Stimulated activated CD8-positive, alpha-beta memory T cell treated with anti-CD3 and anti-CD28 coated beads, Interleukin-15, amount 100 ng/mL, for 4 hours (primary cell): Measurements from ENCODE around the gene FRAT1.
"Not testable (repeated sequence)": the region's sequence is repeated elsewhere in the genome, so short reads cannot be mapped to it uniquely, and the experiment has no call there.

Experiments used
- DNase-seq, 2 donors: peaks; one replicate each; pipeline ENCODE4 v3.0.0-alpha.2; 2020; ENCODE audit warnings: low read depth in 2 of 2

The FRAT1 gene, protein sequence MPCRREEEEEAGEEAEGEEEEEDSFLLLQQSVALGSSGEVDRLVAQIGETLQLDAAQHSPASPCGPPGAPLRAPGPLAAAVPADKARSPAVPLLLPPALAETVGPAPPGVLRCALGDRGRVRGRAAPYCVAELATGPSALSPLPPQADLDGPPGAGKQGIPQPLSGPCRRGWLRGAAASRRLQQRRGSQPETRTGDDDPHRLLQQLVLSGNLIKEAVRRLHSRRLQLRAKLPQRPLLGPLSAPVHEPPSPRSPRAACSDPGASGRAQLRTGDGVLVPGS

GRCh38 chr10:97318772-97319651 lies at the start of gene FRAT1:
Gene FRAT1 (plus strand): TSS chr10:97319271. CDS start chr10:97319454, 183 bp downstream.
- DNase-seq: peak; percentile 73 to 75

DNA sequence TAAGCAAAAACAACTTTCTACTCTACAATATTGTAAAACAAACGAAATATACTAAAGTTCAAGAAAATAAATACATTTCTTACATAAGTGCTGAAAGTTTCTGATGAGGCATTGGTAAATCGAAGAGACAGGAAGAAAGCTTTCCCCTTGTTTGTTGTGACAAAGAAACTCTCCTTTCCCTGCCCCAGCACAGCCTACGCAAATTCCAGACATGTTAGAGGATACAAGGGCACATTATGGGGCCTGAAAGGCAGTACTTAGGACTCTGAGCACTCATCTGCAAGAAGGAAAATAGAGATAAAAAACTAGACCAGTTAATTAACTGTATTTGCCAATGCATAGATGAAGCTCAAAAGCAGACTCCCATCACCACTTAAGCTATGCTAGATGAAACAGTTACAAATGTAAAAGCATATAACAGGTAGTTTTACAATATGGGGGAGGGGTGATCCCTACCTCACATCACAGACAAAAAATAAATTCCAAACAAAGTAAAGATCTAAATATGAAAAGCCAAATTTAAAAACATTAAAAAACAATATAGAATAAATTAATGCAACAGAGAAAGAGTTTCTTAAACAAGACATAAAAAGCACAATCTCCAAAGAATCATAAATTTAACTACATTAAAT lies 48.4 kb upstream of the FRAT1 start:
- DNase-seq: no peak

DNA sequence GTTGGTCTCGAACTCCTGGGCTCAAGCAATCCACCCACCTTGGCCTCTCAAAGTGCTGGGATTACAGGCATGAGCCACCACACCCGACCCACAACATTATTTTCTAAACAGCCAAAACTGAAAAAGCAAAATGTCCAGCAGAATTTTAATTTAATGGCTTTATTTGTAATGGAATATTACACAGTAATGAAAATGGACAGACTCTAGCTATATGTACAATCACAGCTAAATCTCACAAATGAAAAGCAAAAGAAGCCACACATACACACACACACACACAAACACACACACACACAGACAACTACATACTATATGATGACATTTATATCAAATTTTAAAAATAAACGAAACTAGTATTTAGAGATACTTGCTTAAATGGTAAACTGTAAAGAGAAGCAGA lies 45.4 kb upstream of the FRAT1 start:
- no peak for DNase-seq

DNA sequence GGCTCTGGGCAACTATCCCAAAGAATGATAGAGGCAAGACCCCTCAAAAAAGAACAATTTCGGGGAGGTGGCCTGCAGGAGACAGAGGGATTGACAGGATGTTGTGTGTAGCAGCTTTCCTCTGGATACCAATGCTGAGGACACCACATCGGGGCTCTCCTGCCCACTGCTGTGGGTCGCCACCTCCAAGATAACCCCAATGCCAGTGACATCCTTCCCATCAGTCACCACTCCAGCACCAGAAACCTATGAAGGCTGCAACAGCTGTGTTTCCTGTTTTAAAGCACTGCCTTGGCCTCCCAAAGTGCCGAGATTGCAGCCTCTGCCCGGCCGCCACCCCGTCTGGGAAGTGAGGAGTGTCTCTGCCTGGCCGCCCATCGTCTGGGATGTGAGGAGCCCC lies 44.2 kb upstream of the FRAT1 start:
- DNase-seq: no peak

GRCh38 chr10:97277551-97277950 lies 41.5 kb upstream of the FRAT1 start:
- no peak for DNase-seq

- no peak for DNase-seq
These were observed 40.5 kb upstream of the FRAT1 start for GRCh38 chr10:97278491-97278989.

DNA sequence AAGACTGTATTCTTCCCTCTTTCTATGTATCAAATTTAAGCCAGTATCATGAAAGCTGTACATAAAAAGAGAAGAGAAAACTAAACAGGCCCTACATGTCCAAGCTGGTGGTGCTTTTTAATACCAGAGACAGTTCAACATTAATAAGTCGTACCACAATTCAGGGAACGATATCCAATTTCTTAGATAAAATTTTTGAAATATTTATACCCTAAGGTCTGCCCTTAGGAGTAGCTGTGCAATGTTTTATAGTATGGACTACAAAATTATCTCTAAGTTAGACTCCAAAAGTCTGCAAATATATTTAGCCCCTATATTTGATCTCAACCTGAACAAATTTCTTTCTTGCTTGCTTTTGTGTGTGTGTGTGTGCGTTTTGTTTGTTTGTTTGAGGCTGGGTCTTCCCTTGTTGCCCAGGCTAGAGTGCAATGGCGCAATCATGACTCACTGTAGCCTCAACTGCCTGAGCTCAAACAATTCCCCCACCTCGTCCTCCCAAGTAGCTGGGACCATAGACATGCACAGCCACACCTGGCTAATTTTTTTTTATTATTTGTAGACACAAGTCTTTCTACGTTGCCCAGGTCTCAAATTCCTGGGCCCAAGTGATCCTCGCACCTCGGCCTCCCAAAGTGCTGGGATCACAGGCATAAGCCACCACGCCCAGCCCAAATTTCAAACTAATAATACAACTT lies 39.8 kb upstream of the FRAT1 start:
- DNase-seq: no peak

- DNase-seq: no peak
These were observed 38.3 kb upstream of the FRAT1 start for GRCh38 chr10:97280783-97281182.

GRCh38 chr10:97290076-97290475 lies 29.0 kb upstream of the FRAT1 start:
- DNase-seq: not testable (repeated sequence)

DNA sequence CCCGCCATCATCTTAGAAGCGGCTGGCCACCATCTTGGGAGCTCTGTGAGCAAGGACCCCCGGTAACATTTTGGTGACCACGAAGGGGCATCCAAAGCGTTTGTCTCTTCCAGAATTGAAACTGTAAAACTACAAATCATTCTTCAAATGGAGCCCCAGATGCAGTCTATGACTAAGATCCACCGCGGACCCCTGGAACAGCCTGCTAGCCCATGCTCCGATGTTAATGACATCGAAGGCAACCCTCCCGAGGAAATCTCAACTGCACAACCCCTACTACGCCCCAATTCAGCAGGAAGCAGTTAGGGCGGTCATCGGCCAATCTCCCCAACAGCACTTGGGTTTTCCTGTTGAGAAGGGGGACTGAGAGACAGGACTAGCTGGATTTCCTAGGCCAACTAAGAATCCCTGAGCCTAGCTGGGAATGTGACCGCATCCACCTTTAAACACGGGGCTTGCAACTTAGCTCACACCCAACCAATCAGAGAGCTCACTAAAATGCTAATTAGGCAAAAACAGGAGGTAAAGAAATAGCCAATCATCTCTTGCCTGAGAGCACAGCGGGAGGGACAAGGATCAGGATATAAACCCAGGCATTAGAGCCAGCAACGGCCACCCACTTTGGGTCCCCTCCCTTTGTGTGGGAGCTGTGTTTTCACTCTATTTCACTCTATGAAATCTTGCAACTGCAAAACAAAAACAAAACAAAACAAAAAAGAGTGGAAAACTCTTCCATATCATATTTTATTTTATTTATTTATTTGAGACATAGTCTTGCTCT lies 28.3 kb upstream of the FRAT1 start:
- DNase-seq: not testable (repeated sequence)

DNA sequence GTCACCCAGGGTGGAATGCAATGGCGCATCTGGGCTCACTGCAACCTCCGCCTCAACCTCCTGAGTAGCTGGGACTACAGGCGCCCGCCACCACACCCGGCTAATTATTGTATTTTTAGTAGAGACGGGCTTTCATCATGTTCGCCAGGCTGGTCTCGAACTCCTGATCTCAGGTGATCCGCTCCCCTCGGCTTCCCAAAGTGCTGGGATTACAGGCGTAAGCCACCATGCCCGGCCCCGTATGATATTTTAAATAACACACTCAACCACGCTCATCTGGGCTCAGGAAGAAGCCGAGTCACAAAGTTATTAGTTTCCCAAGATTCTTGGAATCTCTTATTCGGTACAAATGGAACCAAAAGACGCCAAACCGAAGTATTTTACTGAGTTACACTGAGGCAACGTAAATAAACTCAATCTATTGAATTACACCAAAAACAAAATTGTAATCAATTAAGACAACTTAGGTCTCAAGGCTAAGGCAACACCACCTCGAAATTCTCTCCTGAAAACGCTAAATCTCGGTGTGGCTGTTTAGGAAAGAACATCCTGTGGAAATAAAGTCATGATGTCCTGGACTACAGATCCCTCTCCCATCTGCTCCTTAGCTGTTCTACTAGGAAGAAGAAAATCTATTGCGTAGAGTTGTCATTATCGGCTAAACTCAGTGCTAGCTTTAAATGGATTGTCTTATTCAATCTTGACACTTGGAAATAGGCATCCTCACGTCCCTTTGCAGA lies 27.5 kb upstream of the FRAT1 start:
- DNase-seq: no peak

- DNase-seq: peak; percentile 77 to 92
These were observed 26.8 kb upstream of the FRAT1 start, which contains the start of gene ARHGAP19 for GRCh38 chr10:97292097-97292861. Gene ARHGAP19 (minus strand): TSS chr10:97292637. CDS start chr10:97292627, 10 bp downstream.

GRCh38 chr10:97292862-97293198 lies 26.2 kb upstream of the FRAT1 start:
- no peak for DNase-seq

DNA sequence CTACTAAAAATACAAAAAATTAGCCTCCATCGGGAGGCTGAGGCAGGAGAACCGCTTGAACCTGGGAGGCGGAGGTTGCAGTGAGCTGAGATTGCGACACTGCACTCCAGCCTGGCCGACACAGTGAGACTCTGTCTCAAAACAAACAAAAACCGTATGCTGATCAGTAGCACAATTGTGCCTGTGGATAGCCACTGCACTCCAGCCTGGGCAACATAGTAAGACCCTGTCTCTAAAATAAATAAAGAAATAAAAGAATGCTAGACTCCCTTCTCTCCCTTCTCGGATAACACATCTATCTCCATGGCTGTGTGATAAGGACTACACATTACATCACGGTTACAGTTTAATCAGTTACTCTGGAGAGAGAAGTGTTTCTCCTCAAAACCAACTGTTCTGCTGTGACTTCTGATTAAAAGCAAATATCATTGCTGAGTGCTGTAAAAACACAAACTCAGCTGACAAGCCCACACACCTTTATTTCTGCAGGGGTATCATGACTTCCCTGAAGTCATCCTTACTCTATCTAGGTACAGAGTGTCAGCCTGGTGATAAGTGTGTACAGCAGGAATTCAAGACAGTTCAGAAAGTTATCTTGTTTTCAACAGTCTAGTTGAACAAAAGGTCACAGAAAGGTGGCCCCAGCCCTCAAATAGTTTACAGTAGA lies 21.4 kb upstream of the FRAT1 start:
- DNase-seq: no peak

- no peak for DNase-seq
These were observed 20.9 kb upstream of the FRAT1 start for GRCh38 chr10:97298223-97298571.

GRCh38 chr10:97300980-97301379 lies 18.1 kb upstream of the FRAT1 start:
- no peak for DNase-seq

DNA sequence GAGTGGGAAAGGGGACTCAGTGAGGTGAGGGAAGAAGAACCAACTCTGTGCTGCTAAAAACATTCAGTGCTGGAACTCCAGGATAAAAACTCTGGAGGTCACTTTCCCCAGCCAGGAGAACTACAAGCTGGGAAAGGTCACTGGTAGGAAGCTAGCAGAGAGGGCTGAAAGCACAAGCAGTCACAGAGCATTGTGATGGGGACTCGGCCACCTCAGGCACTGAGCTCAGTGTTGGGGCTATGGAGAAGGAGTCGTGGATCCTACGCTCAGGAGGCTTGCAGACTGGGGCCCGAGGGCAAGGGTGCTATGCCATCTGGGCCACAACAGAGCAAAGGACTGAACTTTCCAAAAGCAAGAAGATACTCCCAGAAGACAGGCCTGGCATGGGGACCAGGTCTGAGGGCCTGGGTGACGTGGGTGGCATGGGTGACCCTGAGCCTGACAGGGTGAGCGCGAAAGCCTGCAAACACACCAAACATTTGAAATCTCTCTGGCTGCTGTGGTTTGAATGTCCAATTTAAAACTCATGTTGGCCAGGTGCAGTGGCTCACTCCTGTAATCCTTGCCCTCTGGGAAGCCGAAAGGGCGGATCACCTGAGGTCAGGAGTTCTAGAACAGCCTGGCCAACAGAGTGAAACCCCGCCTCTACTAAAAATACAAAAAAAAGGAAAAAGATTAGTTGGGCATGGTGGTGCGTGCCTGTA lies 16.8 kb upstream of the FRAT1 start:
- DNase-seq: no peak

DNA sequence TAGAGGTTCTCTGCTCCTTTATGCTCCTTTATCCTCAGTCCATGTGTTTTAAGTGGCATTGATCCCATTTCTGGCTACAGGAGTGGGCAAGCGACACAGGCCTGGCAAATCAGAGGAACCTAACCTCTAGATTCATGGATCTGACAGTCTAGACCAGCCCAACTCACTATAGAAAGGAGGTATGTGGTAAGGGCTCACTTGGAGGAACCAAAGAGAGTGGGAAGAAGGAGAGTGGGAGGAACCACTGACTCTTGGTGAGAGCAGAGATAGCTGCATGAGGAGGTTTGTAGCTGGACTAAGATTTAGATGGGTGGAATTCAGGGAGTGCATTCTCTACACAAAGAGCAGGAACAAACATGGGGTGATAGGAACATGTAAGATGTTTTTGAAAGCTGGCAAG lies 11.6 kb upstream of the FRAT1 start:
- no peak for DNase-seq
